Adrenal gland (tissue), 5 donors: ENCODE data around the gene CC2D1A.

ENCODE experiments used
- CTCF ChIP-seq, 6 experiments: fragments of 450-650 bp in 4 of 6; fragments of 200-600 bp in 2 of 6; sonication (generic) in 1 of 6; IDR thresholded peaks; 1 replicate in 5 of 6; 2 replicates in 1 of 6; pipeline versions ENCODE4 v1.5.1 to v1.8.0; 2016 to 2021; ENCODE audit warnings: antibody characterized with exemption in 6 of 6, mild to moderate bottlenecking in 2 of 6, moderate library complexity in 1 of 6
- POLR2A ChIP-seq, 2 donors: fragments of 450-650 bp; IDR thresholded peaks; one replicate each; pipeline ENCODE4 v1.6.1; 2017; ENCODE audit warnings: antibody characterized with exemption in 2 of 2, mild to moderate bottlenecking in 2 of 2, moderate library complexity in 1 of 2
- donor health status: DM: no; HTN: no; CAD: no.

- TF ChIP-seq CTCF (IDR thresholded peaks at IDR 0.05) (no peak), POLR2A (IDR thresholded peaks at IDR 0.05) (no peak)
These were observed 69.9 kb downstream of the CC2D1A start for GRCh38 chr19:13975870-13976269.
